GM12874 (cell line): Measurements from ENCODE around the gene OSBPL7.

Experiments used
- CTCF ChIP-seq: IDR thresholded peaks from 2 replicates; pipeline ENCODE4 v1.5.1; 2011; ENCODE audit warnings: low read depth, mild to moderate bottlenecking, control low read depth, low read length, moderate library complexity; ENCODE audit not compliant: insufficient read depth

Gene OSBPL7

GRCh38 chr17:47774331-47774730 is 47.3 kb downstream of the OSBPL7 start:
- no peak for TF ChIP-seq CTCF

- no peak for TF ChIP-seq CTCF
Measured at GRCh38 chr17:47763913-47764582, 57.5 kb downstream of the OSBPL7 start.

GRCh38 chr17:47762728-47763127 is 58.9 kb downstream of the OSBPL7 start:
- TF ChIP-seq CTCF = no peak

GRCh38 chr17:47760409-47761140 is 61.0 kb downstream of the OSBPL7 start:
- TF ChIP-seq CTCF = no peak

- no peak for TF ChIP-seq CTCF
Measured at GRCh38 chr17:47757386-47757785, 64.2 kb downstream of the OSBPL7 start.
